SK-N-DZ (cell line): ENCODE data around the gene SLC38A11. TPM values are rescaled to one million over a fixed set of nuclear protein-coding genes. Genes with fewer than 3 reads are reported as not detected.
"Not testable (repeated sequence)": the region's sequence is repeated elsewhere in the genome, so short reads cannot be mapped to it uniquely, and the experiment has no call there.

Experiments
- DNase-seq: peaks from one replicate; pipeline ENCODE4 v3.0.0-alpha.2; 2015; ENCODE audit warnings: low spot score
- polyA plus RNA-seq, 2 experiments: library from polyadenylated mRNA; depleted of rRNA; stranded (reverse); fragments of >200 nt; gene quantifications; 2 replicates each; pipeline ENCODE4 v1.2.3, GENCODE V29; 2014

Gene SLC38A11
- 0.09 TPM in 1 of 2 replicates, not detected in the other for polyA plus RNA-seq (2014; cell fraction: cytosol; rRNA removed)
- polyA plus RNA-seq (2014; cell fraction: nucleus; rRNA removed): 0.21 and 0.27 TPM in 2 replicates

- peak; percentile 26 for DNase-seq
Observed at GRCh38 chr2:164954954-164955701, at the start of gene SLC38A11. Gene SLC38A11, minus strand, starts transcription at chr2:164955525. Its CDS starts 278 bp downstream, at chr2:164955247.

GRCh38 chr2:165003443-165004130 lies 48.3 kb upstream of the SLC38A11 start:
- DNase-seq: no peak

GRCh38 chr2:165002638-165003037 lies 47.3 kb upstream of the SLC38A11 start:
- no peak for DNase-seq

GRCh38 chr2:164994664-164995299 lies 39.5 kb upstream of the SLC38A11 start:
- DNase-seq: not testable (repeated sequence)

GRCh38 chr2:164993287-164994016 lies 38.1 kb upstream of the SLC38A11 start:
- no peak for DNase-seq

GRCh38 chr2:164992818-164993217 lies 37.5 kb upstream of the SLC38A11 start:
- DNase-seq: peak; percentile 82

GRCh38 chr2:164992093-164992454 lies 36.7 kb upstream of the SLC38A11 start:
- not testable (repeated sequence) for DNase-seq

GRCh38 chr2:164991361-164992092 lies 36.2 kb upstream of the SLC38A11 start:
- DNase-seq: not testable (repeated sequence)

- not testable (repeated sequence) for DNase-seq
Observed at GRCh38 chr2:164990953-164991352, 35.6 kb upstream of the SLC38A11 start.

- DNase-seq: peak; percentile 23
Observed at GRCh38 chr2:164988805-164989204, 33.5 kb upstream of the SLC38A11 start.

GRCh38 chr2:164986027-164986426 lies 30.7 kb upstream of the SLC38A11 start:
- DNase-seq: not testable (repeated sequence)

GRCh38 chr2:164984428-164984827 lies 29.1 kb upstream of the SLC38A11 start:
- no peak for DNase-seq

GRCh38 chr2:164981217-164981990 lies 26.1 kb upstream of the SLC38A11 start:
- DNase-seq: no peak

GRCh38 chr2:164980688-164981087 lies 25.4 kb upstream of the SLC38A11 start:
- not testable (repeated sequence) for DNase-seq

GRCh38 chr2:164979113-164979512 lies 23.8 kb upstream of the SLC38A11 start:
- DNase-seq: peak; percentile 6

- DNase-seq: not testable (repeated sequence)
Observed at GRCh38 chr2:164976875-164977470, 21.6 kb upstream of the SLC38A11 start.

GRCh38 chr2:164976301-164976700 lies 21.0 kb upstream of the SLC38A11 start:
- DNase-seq: no peak

- DNase-seq: no peak
Observed at GRCh38 chr2:164975891-164976290, 20.6 kb upstream of the SLC38A11 start.

- DNase-seq: no peak
Observed at GRCh38 chr2:164974221-164974620, 18.9 kb upstream of the SLC38A11 start.

GRCh38 chr2:164972216-164972615 lies 16.9 kb upstream of the SLC38A11 start:
- no peak for DNase-seq
